DMS153 treated with DMSO at 0.1 percent for 48 hours (cell line): Measurements from ENCODE around the gene VIPR2.
"Not testable (repeated sequence)": the region's sequence is repeated elsewhere in the genome, so short reads cannot be mapped to it uniquely, and the experiment has no call there.

Source experiments
- DNase-seq: peaks from one replicate; lab custom pipeline; 2025; ENCODE audit not compliant: unreplicated experiment; lab: John Stamatoyannopoulos, UW

The VIPR2 gene, protein sequence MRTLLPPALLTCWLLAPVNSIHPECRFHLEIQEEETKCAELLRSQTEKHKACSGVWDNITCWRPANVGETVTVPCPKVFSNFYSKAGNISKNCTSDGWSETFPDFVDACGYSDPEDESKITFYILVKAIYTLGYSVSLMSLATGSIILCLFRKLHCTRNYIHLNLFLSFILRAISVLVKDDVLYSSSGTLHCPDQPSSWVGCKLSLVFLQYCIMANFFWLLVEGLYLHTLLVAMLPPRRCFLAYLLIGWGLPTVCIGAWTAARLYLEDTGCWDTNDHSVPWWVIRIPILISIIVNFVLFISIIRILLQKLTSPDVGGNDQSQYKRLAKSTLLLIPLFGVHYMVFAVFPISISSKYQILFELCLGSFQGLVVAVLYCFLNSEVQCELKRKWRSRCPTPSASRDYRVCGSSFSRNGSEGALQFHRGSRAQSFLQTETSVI

DNA sequence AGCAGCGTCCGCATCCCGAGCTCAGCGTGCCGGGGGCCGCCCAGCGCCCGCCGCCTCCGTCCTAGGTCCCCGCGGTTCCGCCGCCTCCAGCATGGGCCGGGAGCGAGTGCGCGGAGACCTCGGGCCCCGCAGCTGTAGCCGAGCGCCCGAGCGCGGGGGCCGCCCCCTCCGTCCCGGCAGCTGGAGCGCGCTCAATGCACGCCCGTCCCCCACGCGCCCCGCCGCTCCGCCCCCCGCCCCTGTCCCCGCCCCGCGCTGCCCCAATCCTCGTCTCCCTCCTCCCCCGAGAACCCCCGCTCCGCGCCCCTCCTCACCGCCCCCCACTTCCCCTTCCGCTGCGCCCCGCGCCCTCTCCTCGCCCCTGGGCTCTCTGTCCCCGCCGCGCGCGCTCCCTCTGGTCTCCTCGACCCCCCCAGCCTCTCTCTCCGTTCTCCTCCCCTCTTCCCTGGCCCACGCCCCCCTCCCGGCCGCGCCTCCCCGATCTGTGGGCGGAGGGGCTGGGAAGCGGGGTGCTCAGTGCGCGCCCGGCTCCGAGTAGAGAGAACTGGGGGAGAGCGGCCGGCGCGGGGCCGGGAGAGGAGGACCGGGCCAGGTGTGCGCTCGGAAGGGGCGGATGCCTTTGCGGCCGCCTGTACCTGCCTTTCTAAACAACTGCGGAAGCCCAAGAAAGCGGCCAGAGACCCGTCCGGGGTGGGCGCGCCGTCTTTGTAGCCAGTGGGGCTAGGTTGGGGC lies at the start of gene VIPR2:
VIPR2 (minus strand) TSS at position 110 of the 732 bp plus-strand sequence; CDS start at position 14, 96 bp downstream.
- DNase-seq, result no peak

DNA sequence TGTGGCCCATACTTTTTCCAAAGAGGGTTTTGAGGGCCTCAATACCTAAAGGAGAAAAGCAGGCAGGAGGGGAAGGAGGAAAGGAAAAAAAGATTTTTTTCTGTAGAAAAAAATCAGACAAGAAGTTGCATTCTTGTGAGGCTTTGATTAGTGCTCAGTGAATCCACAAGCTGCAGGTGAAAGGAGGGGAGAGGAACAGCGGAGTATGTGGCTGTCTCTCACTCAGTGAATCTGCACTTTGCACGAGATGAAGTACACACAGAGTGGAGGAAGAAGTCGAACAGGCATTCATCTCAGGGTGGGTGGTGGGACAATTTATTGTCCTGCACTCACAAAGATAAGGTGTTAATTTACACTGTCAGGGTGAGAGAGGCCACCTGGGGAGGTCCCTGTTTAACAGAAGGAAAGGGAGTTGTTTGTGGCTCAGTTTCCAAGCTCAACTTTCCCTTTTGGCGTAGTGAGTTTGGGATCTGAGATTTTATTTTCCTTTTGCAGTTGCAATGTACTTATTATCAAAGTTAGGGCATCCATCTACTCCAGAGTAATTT lies 49.0 kb upstream of the VIPR2 start:
- no peak for DNase-seq

DNA sequence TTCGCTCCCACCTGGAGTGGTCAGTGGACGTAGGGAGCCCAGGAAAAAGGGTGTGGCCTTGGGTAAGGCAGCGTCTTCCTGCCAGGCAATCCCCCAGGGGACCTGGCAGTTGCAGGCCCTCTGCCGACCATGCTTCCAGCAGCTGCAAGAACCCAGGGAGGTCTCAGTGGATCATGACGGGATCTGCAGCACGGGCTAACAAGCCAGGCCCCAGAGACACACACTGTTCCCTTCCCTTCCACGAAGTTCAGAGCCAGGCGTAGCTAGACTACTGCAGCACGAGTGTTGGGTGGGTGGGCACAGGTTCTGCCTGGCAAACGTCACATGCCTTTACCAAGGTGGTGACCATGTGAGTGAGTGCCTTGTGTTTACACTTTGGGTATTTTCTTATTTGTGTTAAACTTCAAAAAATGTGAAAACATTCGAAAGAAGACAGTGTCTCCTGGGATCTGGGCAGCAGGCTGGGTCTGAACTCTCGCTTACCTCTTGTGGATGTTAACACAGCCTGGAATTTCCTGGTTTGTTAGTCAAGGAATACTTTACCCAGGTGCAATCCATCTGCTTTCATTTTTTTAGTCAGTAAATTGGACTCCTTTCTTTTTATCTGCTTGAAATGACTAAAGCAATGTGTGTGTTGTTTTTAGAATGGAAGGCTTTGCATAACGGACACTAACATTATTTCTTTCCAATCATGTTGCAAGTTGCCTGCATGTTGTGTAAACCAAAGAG lies 48.2 kb upstream of the VIPR2 start:
- DNase-seq, result no peak

DNA sequence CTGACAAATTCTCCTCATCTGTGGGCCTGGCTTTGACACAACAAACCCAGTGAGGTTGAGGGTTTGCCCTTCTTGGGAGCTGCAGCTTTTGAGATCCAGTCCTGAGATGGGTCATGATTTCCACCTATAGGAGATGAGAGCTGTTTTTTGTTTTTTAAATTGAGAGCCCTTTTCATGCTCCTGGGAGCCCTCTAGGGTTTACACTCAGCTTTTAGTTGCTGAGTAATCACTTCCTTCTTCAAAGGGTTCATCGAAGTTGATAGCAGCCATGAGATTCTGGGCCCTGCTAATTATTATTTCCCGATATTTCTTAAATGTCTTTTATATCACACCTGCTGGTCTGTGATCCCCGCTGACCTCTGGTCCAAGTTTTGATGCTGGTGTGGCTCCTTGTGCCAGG lies 47.3 kb upstream of the VIPR2 start:
- DNase-seq, result no peak

DNA sequence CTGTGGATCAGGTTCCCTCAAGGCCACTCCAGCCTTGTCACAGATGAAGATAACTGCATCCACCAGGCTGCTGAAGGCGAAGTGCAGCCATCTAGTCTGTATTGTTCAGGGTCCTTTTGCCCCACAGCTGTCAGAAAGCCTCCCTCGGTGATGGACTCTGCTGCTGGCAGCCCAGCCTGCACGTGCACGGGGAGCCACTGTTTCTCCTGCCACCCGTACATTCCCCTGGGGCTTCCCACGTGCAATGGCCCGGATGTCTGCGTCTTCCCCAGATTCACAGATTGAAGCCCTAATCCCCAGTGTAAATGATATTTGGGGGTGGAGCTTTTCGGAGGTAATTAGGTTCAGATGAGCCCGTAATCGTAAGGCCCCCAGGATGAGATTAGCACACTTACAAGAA lies 46.6 kb upstream of the VIPR2 start:
- DNase-seq, result no peak

DNA sequence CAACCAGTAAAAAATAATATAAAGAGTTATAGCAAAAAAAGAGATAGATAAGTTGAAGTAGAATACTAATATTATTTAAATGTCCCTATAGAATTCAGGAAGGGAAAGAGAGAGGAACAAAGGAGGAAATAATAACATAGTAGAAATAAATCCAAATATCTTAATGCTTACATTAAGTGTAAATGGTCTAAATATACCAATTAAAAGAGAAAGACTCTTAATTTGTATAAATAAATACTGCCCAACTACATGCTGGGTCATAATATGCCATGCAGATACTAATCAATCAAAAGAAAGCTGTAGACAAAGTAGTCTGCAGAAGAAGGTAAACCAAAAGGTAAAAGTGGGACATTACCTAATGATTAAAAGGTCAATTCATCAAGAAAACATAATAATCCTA lies 43.3 kb upstream of the VIPR2 start:
- DNase-seq, result no peak

DNA sequence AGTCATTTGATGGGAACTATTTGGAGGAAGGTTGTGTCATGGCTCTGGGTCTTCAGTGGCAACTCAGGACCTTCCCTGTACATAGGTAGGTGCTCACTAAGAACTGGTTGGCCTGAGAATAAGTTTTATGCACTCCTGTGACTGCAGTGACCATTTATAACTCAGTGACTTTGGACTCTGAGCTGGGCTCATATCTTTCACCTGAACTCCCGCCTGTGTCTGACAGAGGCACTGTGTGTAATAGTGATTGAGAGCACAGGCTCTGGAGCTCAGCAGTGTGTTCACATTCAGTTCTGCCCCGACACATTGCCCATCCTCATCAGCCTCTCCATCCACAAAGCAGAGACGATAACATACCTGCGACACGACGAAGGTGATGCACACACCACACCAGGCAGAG lies 34.6 kb upstream of the VIPR2 start:
- no peak for DNase-seq

DNA sequence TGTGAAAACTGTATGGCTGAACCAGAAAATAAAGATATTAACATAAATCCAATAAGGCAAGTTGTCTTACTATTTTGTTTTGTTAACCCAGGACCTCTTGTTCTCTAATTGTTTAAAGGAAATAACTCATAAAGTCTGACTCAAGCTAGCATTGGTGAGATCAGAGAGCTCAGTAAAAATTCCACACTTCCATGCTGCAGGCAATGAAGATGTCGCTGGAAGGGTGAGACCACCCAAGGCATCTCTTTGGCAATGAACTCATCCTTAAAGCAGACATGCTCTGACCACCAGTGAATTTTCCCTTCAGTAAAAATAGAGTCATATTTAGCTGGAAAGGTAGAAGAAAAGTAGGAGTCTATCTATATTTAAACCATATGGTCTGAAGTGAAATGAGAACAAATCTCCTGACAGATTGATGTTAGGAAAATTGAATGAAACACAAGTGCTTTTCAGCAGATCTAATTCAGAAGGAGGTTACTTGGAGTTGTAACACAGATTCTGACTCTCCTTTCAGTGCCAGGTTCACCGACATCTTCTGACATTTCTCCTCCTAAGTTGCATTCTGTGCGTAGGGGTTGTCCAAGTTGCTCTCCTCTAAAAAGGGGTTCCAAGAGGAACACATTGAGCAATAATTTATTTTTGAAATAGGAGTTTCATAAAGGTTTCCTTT lies 32.8 kb upstream of the VIPR2 start:
- DNase-seq, result no peak

DNA sequence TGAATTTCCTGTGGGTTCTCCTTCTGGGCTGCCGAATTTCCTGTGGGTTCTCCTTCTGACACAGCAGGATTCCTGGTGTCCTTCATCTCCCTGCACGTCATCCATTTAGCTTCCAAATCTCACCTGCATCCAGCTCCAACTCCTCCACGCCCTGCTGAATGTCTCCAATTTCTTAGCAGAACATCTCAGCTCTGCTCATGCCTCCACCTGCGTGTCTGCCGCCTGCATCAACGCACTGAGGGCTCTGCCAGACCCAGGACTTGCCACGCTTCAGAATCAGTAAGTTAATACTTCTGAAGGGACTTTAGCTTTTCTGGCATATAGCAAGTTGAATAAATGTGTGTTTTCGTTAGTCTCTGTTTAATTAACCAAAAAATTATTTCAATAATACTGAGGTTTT lies 31.1 kb upstream of the VIPR2 start:
- DNase-seq, result no peak

DNA sequence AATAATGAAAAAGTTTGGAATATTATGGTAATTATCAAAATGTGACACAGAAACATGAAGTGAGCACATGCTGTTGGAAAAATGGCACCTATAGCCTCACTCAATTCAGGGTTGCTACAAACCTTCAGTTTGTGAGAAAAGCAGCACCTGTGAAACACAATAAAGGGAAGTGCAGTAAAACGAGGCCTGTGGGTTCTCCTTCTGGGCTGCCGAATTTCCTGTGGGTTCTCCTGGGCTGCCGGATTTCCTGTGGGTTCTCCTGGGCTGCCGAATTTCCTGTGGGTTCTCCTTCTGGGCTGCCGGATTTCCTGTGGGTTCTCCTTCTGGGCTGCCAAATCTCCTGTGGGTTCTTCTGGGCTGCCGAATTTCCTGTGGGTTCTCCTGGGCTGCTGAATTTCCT lies 30.4 kb upstream of the VIPR2 start:
- not testable (repeated sequence) for DNase-seq

DNA sequence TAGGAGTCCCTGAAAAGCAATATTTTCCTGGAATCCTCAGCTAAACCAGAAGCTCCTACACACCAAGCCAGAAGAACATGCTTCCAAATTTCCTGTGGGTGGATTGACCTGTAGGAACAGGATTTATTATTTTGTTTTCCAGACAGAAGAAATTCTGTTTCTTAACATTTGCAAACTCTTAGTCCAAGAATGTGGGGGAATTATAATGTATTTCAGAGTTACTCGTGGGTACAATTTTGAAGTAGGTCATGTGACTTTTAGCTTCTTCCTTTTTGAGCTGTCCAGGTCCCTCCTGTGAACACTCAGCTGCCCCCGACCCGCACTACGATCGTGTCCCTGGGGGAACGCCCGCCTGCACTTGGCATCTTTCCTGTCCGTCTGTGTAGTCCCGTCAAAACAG lies 27.7 kb upstream of the VIPR2 start:
- DNase-seq, result no peak

DNA sequence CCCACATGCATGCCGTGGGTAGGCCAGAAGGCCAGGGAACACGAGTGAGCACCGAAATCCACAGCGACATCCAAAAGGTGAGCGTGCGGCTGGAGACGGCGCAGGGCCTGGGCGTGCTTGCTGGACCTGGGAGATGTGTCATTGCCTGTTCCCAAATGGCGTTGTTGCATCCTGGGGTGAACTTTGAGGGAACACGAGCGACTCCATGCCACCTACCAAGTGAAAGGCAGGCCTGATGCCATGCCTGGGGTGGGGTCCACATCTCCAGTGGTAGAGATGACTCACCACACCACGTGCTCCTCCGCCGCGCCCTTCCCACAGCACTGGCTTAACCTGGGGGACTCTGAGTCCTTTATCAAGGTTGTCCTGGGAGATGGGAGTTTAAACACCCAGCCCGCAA lies 24.7 kb upstream of the VIPR2 start:
- no peak for DNase-seq

DNA sequence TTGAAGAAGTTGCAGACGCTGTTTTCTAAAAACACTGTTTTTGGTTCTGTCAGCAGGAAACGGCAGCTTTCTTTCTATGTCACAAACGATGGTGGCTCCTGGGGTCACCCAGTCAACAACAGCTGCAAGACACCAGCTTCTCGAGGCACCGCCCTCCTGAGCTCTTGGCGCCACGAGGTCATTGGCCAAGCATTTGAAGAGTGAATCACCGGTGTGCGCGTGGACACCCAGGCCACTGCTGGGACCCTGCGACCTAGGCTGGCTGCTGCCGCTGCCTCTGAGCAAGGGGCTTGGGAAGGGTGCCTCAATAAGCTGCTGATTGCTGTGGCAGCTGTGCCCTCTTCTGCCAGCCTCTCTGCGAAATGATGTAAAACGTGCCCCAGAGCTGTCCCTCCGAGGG lies 22.5 kb upstream of the VIPR2 start:
- DNase-seq, result no peak

DNA sequence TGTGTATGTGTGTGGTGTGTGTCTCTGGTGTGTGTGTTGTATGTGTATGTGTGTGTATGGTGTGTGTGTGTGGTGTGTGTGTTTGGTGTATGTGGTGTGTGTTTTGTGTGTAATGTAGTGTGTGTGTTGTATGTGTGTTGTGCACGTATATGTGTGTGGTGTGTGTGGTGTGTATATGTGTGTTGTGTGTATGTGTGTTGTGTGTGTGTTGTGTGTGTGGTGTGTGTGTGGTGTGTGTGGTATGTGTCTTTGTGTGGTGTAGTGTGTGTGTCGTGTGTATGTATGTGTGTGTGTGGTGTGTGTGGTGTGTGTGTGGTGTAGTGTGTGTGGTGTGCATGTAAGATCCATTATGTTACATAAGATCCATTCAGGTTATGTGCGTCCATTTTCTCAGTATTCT lies 21.9 kb upstream of the VIPR2 start:
- no peak for DNase-seq

DNA sequence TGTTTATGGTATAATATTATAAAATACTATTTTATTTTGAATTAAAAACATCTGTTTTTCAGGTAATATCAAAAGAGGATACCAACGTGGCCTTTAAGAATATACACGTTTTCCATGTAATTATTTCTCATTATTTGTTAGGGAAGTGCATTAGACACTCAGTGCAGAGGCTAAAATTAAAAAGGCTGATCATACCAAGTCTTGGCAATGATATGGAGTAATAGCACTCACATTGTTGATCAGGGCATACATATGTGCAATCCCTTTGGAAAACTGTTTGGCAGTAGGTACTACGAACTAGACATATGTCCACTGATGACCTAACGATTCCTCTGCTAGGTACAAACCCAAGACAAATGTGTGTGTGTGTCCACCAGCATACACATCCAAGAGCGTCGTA lies 20.7 kb upstream of the VIPR2 start:
- DNase-seq, result no peak

DNA sequence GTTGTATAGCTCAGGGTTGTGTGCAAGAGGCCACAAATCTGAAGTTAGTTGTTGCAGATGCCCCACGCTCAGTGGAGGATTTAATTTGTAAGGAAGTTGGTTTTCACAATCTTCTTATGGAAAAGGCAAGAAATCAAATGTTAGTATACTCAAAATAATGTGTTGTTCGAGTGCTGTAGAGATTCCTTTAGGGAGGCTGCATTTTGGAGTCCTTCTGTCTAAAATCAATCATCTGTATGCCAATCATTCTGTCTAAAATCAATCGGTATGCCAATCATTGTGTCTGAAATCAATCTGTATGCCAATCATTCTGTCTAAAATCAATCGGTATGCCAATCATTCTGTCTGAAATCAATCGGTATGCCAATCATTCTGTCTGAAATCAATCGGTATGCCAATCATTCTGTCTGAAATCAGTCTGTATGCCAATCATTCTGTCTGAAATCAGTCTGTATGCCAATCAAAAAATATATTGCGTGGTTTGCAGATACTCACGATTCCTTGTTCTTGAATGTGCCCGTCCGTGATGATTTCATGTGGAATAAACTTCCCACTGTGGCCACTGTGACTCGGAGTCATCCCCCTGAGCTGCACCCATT lies 19.1 kb upstream of the VIPR2 start:
- not testable (repeated sequence) for DNase-seq

DNA sequence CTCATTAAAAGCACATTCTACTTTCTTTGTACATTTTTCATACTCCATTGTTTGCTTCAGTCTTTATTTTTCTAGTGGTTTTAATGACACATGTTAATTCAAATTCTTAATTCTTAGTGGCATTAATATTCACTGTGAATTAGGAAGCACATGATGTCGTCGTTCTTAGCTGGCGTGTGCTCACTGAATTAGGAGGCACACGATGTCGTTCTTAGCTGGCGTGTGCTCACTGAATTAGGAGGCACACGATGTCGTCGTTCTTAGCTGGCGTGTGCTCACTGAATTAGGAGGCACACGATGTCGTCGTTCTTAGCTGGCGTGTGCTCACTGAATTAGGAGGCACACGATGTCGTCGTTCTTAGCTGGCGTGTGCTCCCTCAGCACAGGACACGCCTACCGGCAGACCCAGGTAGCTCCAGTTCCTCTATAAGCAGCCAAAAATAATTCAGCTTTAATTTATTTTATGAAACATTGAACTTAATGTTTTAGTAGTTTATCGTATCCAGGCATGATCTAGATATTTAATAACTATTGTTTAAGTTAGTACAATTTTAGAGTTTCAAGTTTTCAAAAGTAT lies 17.5 kb upstream of the VIPR2 start:
- not testable (repeated sequence) for DNase-seq

DNA sequence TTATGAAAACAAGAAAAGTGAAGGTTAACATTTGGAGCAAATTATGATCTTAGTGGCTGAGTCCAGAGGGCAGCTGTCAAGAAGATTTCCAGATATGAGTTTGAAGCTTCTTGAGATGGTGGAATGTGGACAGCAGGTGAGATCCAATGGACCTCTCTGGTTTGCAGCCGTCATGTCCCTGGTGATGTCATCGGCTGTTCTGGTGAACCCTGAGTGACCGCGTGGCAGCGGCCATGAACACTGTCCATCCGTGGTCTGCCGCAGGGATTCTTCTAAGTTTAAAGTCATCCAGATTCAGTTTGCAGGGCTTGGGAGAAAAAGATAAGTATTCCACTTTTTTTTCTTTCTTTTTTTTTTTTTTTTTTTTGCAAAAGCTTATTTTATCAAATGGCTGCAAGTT lies 15.8 kb upstream of the VIPR2 start:
- DNase-seq, result no peak

DNA sequence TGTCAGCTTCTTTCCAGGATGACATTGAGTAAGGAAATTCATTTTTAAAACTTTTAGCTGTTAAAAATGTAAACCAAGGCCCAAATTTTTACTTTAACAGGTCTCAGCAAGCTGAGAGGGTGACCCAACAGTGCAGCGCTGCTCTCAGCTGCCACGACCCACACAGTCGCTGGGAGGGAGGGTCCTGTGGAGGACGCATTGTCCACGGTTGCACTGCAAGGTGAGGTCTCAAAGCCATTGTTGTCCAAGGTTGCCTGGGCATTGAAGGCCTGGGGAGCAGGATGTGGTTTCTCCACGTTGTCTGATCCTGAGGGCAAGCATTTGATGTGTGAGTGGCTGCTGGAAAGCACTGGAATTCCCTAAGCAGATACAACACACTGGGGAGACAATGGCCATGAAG lies 15.1 kb upstream of the VIPR2 start:
- DNase-seq, result no peak

DNA sequence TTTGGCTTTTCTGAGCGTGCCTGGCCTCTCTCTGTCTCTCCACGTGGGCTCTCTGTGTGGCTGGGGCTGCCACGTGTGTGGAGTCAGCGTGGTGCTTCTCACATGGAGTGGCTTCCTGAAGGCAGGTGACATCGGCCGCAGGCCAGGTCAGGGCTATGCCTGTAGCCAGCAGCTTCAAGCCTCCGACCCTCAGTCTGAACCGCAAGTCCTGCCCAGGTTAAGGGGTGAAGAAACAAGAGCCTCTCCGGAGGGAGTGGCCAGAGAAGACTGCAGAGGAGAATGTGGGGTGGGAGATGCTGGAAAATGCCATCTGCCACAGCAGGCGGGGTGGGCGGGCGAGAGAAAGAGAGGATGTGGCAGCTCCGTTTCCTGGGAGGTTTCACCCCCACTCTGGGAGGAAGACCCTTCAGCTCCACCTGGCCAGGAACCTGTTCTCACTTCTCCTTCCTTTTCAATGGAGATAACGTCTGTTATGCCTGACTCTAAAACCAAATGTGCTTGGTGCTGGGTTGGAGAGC lies 14.3 kb upstream of the VIPR2 start:
- no peak for DNase-seq
